PC-9 (cell line): ENCODE data around the gene KCNK3. TPM values are rescaled to one million over a fixed set of nuclear protein-coding genes. Genes with fewer than 3 reads are reported as not detected.
"Not testable (repeated sequence)": the region's sequence is repeated elsewhere in the genome, so short reads cannot be mapped to it uniquely, and the experiment has no call there.

ENCODE experiments used
- BruUV-seq: library from RNA; stranded (reverse); fragments of 400-500 nt; replicated peaks from 2 replicates; lab custom pipeline; 2021; lab: Mats Ljungman, UMichigan
- CTCF ChIA-PET: fragments of 300-600 bp; sonication (Branson Sonifier 250); formaldehyde crosslinking; loops from one replicate; lab custom pipeline; 2022; ENCODE audit warnings: antibody characterized with exemption; lab: Charles Lee
- POLR2A ChIA-PET: fragments of 300-600 bp; sonication (Branson Sonifier 250); formaldehyde crosslinking; loops from one replicate; lab custom pipeline; 2022; ENCODE audit warnings: antibody characterized with exemption; ENCODE audit not compliant: unreplicated experiment; lab: Charles Lee
- DNase-seq, 2 experiments: peaks; one replicate each; pipeline versions ENCODE4 v3.0.0 to v3.0.0-alpha.2; 2015 to 2022; ENCODE audit warnings: mixed read lengths in 1 of 2
- H2AFZ ChIP-seq: fragments of 200-600 bp; sonication (generic); 2 replicates; pipeline ENCODE4 v1.8.1; 2017; ENCODE audit warnings: antibody characterized with exemption
- H3F3A ChIP-seq: fragments of 200-600 bp; sonication (generic); 2 replicates; pipeline ENCODE4 v1.8.1; 2017; ENCODE audit warnings: antibody characterized with exemption, mild to moderate bottlenecking, low read depth; ENCODE audit not compliant: insufficient read depth
- H3K27ac ChIP-seq: fragments of 200-600 bp; sonication (generic); 2 replicates; pipeline ENCODE4 v1.6.1; 2016; ENCODE audit warnings: mixed run types
- H3K27me3 ChIP-seq: fragments of 200-600 bp; sonication (generic); 2 replicates; pipeline ENCODE4 v1.6.1; 2016; ENCODE audit warnings: low read depth, mixed run types; ENCODE audit not compliant: insufficient read depth
- H3K36me3 ChIP-seq: fragments of 200-600 bp; sonication (generic); 2 replicates; pipeline ENCODE4 v1.6.1; 2016; ENCODE audit warnings: low read depth, mixed run types
- H3K4me1 ChIP-seq: fragments of 200-600 bp; sonication (generic); replicated peaks from 2 replicates; pipeline ENCODE4 v1.6.1; 2016; ENCODE audit warnings: mixed run types; ENCODE audit not compliant: insufficient read depth
- H3K4me2 ChIP-seq: fragments of 200-600 bp; sonication (generic); 2 replicates; pipeline ENCODE4 v1.6.1; 2017; ENCODE audit warnings: mixed run types
- H3K4me3 ChIP-seq: fragments of 200-600 bp; sonication (generic); 2 replicates; pipeline ENCODE4 v1.6.1; 2016; ENCODE audit warnings: mixed run types
- H3K79me2 ChIP-seq: fragments of 200-600 bp; sonication (generic); 2 replicates; pipeline ENCODE4 v1.6.1; 2017; ENCODE audit warnings: low read depth, mixed run types
- H3K9me2 ChIP-seq: fragments of 200-600 bp; sonication (generic); 2 replicates; pipeline ENCODE4 v1.8.1; 2017; ENCODE audit warnings: mild to moderate bottlenecking; ENCODE audit not compliant: insufficient read depth
- H3K9me3 ChIP-seq: fragments of 200-600 bp; sonication (generic); 2 replicates; pipeline ENCODE4 v1.8.1; 2016; ENCODE audit warnings: low read depth; ENCODE audit not compliant: insufficient read depth
- H4K20me1 ChIP-seq: fragments of 200-600 bp; sonication (generic); 2 replicates; pipeline ENCODE4 v1.8.1; 2017; ENCODE audit not compliant: insufficient read depth
- CTCF ChIP-seq: fragments of 200-600 bp; sonication (generic); conservative IDR thresholded peaks from 2 replicates; pipeline ENCODE4 v1.6.1; 2017; ENCODE audit warnings: mixed run types, antibody characterized with exemption, mild to moderate bottlenecking, moderate library complexity
- EZH2 ChIP-seq: fragments of 200-600 bp; sonication (generic); IDR thresholded peaks from 2 replicates; pipeline ENCODE4 v1.8.0; 2017; ENCODE audit warnings: antibody characterized with exemption, low read depth
- intact Hi-C: fragments of 100-400 bp; cut with micrococcal nuclease; formaldehyde crosslinking; loops from one replicate; pipeline ENCODE4 v1.10.0; 2022; ENCODE audit not compliant: unreplicated experiment
- total RNA-seq: library from RNA; stranded (reverse); gene quantifications from 2 replicates; pipeline ENCODE4 v1.2.3, GENCODE V29; 2021

The KCNK3 gene
- total RNA-seq, 1 experiment from 2014 or later, result not detected

DNA sequence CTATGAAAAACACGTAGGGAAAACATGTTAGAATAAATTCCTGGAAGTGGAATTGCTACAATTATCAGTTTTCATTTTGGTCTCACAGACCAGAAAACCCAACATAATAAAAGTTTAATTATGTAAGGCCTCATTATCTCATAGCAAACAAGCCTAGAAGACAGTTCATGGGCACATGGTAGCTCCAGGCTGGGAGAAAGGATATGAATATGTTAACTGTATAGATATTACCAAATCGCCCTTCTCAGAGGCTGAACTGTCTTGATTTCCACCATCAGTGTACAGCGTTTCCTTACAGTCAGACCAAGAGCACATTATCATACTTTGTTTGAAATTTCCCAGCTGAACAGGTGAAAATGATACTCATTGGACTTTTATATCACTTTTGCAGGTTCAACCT is 54.4 kb downstream of the KCNK3 start:
- CTCF ChIA-PET, result interaction anchor here (0.7 kb wide), 1 partner anchor 174 kb away, joined by 3 read pairs; no protein-coding TSS in a partner anchor
- DNase-seq, result no peak
- H3K4me2 ChIP-seq, result no peak overlapping the region
- H3K27ac ChIP-seq, result no peak overlapping the region
- H4K20me1 ChIP-seq, result no peaks in the 10 kb centered on the region
- H3K9me3 ChIP-seq, result no peaks in the 10 kb centered on the region; the same call in 1 of the 2 replicates
- no peaks in the 10 kb centered on the region for H3K79me2 ChIP-seq
- no peaks in the 10 kb centered on the region for H3K36me3 ChIP-seq
- H2AFZ ChIP-seq, result no peak overlapping the region
- no peak overlapping the region for H3K4me3 ChIP-seq
- intact Hi-C loops, result loop anchor here (5.0 to 10.0 kb wide), 2 partner anchors 512 to 795 kb away; no protein-coding TSS in a partner anchor
- TF ChIP-seq EZH2, result no peak
- no peak for TF ChIP-seq CTCF
- no TSS peak for BruUV-seq
- POLR2A ChIA-PET, result no interaction called here
- no peaks in the 10 kb centered on the region for H3F3A ChIP-seq
- no peaks in the 10 kb centered on the region for H3K9me2 ChIP-seq
- H3K4me1 ChIP-seq, result no peaks in the 10 kb centered on the region
- no peaks in the 10 kb centered on the region for H3K27me3 ChIP-seq

DNA sequence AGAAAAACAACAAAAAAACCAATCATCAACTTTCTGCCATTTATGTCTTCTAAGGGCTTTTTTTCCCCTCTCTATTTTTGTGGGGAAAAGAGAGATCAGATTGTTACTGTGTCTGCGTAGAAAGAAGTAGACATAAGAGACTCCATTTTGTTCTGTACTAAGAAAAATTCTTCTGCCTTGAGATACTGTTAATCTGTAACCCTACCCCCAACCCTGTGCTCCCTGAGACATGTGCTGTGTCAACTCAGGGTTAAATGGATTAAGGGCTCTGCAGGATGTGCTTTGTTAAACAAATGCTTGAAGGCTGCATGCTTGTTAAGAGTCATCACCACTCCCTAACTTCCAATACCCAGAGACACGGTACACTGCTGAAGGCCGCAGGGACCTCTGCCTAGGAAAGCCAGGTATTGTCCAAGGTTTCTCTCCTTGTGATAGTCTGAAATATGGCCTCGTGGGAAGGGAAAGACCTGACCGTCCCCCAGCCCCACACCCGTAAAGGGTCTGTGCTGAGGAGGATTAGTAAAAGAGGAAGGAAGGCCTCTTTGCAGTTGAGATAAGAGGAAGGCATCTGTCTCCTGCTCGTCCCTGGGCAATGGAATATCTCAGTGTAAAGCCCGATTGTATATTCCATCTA is 57.4 kb downstream of the KCNK3 start:
- BruUV-seq, H3K9me2 ChIP-seq, H3K27ac ChIP-seq, H3K4me3 ChIP-seq, H3K36me3 ChIP-seq, H3K27me3 ChIP-seq, H3K4me2 ChIP-seq, POLR2A ChIA-PET, H2AFZ ChIP-seq, H3K9me3 ChIP-seq, DNase-seq, H3F3A ChIP-seq, H3K79me2 ChIP-seq, H4K20me1 ChIP-seq: not testable (repeated sequence)
- CTCF ChIA-PET, result interaction anchor here (0.5 kb wide), 1 partner anchor 33 kb away, joined by 3 read pairs; no protein-coding TSS in a partner anchor
- intact Hi-C loops, result loop anchor here (5.0 to 10.0 kb wide), 3 partner anchors 265 to 798 kb away; no protein-coding TSS in a partner anchor
- peaks cover 11% of the 10 kb centered on the region for H3K4me1 ChIP-seq

GRCh38 chr2:26750467-26750866 is 57.9 kb downstream of the KCNK3 start:
- POLR2A ChIA-PET, H3F3A ChIP-seq, H3K27ac ChIP-seq, H3K36me3 ChIP-seq, H3K9me2 ChIP-seq, H3K79me2 ChIP-seq, H3K9me3 ChIP-seq, H3K4me2 ChIP-seq, H2AFZ ChIP-seq, H3K4me3 ChIP-seq, H4K20me1 ChIP-seq, H3K27me3 ChIP-seq, BruUV-seq, CTCF ChIA-PET, DNase-seq: not testable (repeated sequence)
- intact Hi-C loops, result loop anchor here (10.0 kb wide), 1 partner anchor 264 kb away; no protein-coding TSS in a partner anchor
- peaks cover 15% of the 10 kb centered on the region for H3K4me1 ChIP-seq

GRCh38 chr2:26752656-26753055 is 60.1 kb downstream of the KCNK3 start:
- ChIA-PET CTCF (no interaction called here), POLR2A (no interaction called here)
- Histone ChIP-seq H3K4me3 (no peak overlapping the region), H3K36me3 (no peaks in the 10 kb centered on the region), H3K9me2 (no peaks in the 10 kb centered on the region), H3K27ac (no peak overlapping the region), H3K4me2 (no peak overlapping the region), H3F3A (peaks cover 11% of the 10 kb centered on the region), H3K4me1 (peaks cover 27% of the 10 kb centered on the region), H3K79me2 (no peaks in the 10 kb centered on the region), H3K27me3 (no peaks in the 10 kb centered on the region), H4K20me1 (no peaks in the 10 kb centered on the region), H3K9me3 (no peaks in the 10 kb centered on the region; the same call in 1 of the 2 replicates), H2AFZ (no peak overlapping the region)
- intact Hi-C loops, result loop anchor here (10.0 kb wide), 1 partner anchor 262 kb away; no protein-coding TSS in a partner anchor
- DNase-seq, result no peak
- TF ChIP-seq CTCF (no peak), EZH2 (no peak)
- BruUV-seq, result no TSS peak
